HEK293 (cell line): ENCODE data around the gene ARL11.

Experiments
- FEZF1 ChIP-seq: fragments of 450-650 bp; formaldehyde crosslinking; IDR thresholded peaks from 2 replicates; pipeline ENCODE4 v1.5.1; 2016; ENCODE audit warnings: missing biosample characterization, missing genetic modification characterization
- GFI1B ChIP-seq: fragments of 450-650 bp; formaldehyde crosslinking; IDR thresholded peaks from 2 replicates; pipeline ENCODE4 v1.5.1; 2016; ENCODE audit warnings: missing biosample characterization, missing genetic modification characterization
- GLI2 ChIP-seq: fragments of 450-650 bp; formaldehyde crosslinking; IDR thresholded peaks from 2 replicates; pipeline ENCODE4; 2017; ENCODE audit warnings: missing biosample characterization, missing genetic modification characterization, low read depth, borderline replicate concordance
- KLF9 ChIP-seq: fragments of 450-650 bp; formaldehyde crosslinking; IDR thresholded peaks from 2 replicates; pipeline ENCODE4 v1.5.1; 2016; ENCODE audit warnings: missing biosample characterization, missing genetic modification characterization, low read depth
- SP7 ChIP-seq: fragments of 450-650 bp; formaldehyde crosslinking; IDR thresholded peaks from 2 replicates; pipeline ENCODE4 v1.5.1; 2016; ENCODE audit warnings: missing biosample characterization, missing genetic modification characterization
- TRIM28 ChIP-seq: IDR thresholded peaks from 2 replicates; pipeline ENCODE4 v1.6.1; 2011; ENCODE audit warnings: low read length, control low read depth, borderline replicate concordance
- ZBTB17 ChIP-seq: fragments of 450-650 bp; formaldehyde crosslinking; IDR thresholded peaks from 2 replicates; pipeline ENCODE4 v1.5.1; 2016; ENCODE audit warnings: missing biosample characterization, missing genetic modification characterization
- ZEB2 ChIP-seq: fragments of 450-650 bp; formaldehyde crosslinking; IDR thresholded peaks from 2 replicates; pipeline ENCODE4 v1.5.1; 2016; ENCODE audit warnings: missing biosample characterization, missing genetic modification characterization
- ZFP37 ChIP-seq: fragments of 450-650 bp; formaldehyde crosslinking; IDR thresholded peaks from 2 replicates; pipeline ENCODE4 v1.5.1; 2016; ENCODE audit warnings: missing biosample characterization, missing genetic modification characterization
- ZNF146 ChIP-seq: fragments of 450-650 bp; formaldehyde crosslinking; IDR thresholded peaks from 2 replicates; pipeline ENCODE4 v1.5.1; 2016; ENCODE audit warnings: missing biosample characterization, missing genetic modification characterization
- ZNF175 ChIP-seq: fragments of 450-650 bp; formaldehyde crosslinking; IDR thresholded peaks from 2 replicates; pipeline ENCODE4 v1.5.1; 2016; ENCODE audit warnings: missing biosample characterization, missing genetic modification characterization
- ZNF19 ChIP-seq: fragments of 450-650 bp; formaldehyde crosslinking; IDR thresholded peaks from 2 replicates; pipeline ENCODE4; 2016; ENCODE audit warnings: missing biosample characterization, missing genetic modification characterization, low read depth
- ZNF292 ChIP-seq: fragments of 450-650 bp; formaldehyde crosslinking; IDR thresholded peaks from 2 replicates; pipeline ENCODE4 v1.5.1; 2016; ENCODE audit warnings: low read depth, missing biosample characterization, missing genetic modification characterization, borderline replicate concordance
- ZNF335 ChIP-seq: fragments of 450-650 bp; formaldehyde crosslinking; conservative IDR thresholded peaks from 2 replicates; pipeline ENCODE4 v1.5.1; 2016; ENCODE audit warnings: missing biosample characterization, missing genetic modification characterization
- ZNF354C ChIP-seq: fragments of 450-650 bp; formaldehyde crosslinking; IDR thresholded peaks from 2 replicates; pipeline ENCODE4 v1.5.1; 2016; ENCODE audit warnings: missing biosample characterization, missing genetic modification characterization, low read depth, borderline replicate concordance
- ZNF416 ChIP-seq: fragments of 450-650 bp; formaldehyde crosslinking; IDR thresholded peaks from 2 replicates; pipeline ENCODE4 v1.5.1; 2016; ENCODE audit warnings: missing biosample characterization, missing genetic modification characterization
- ZNF423 ChIP-seq: fragments of 450-650 bp; formaldehyde crosslinking; IDR thresholded peaks from 2 replicates; pipeline ENCODE4 v1.5.1; 2016; ENCODE audit warnings: missing biosample characterization, missing genetic modification characterization
- ZNF473 ChIP-seq: fragments of 450-650 bp; formaldehyde crosslinking; IDR thresholded peaks from 2 replicates; pipeline ENCODE4 v1.5.1; 2017; ENCODE audit warnings: missing biosample characterization, missing genetic modification characterization
- ZNF560 ChIP-seq: fragments of 450-650 bp; formaldehyde crosslinking; IDR thresholded peaks from 2 replicates; pipeline ENCODE4 v1.5.1; 2017; ENCODE audit warnings: missing biosample characterization, missing genetic modification characterization, borderline replicate concordance
- ZNF571 ChIP-seq: fragments of 450-650 bp; formaldehyde crosslinking; IDR thresholded peaks from 2 replicates; pipeline ENCODE4 v1.5.0; 2017; ENCODE audit warnings: missing biosample characterization, missing genetic modification characterization
- ZNF621 ChIP-seq: fragments of 450-650 bp; formaldehyde crosslinking; IDR thresholded peaks from 2 replicates; pipeline ENCODE4 v1.5.1; 2017; ENCODE audit warnings: missing biosample characterization, missing genetic modification characterization
- TF ChIP-seq, protein P1 (sequence below): fragments of 450-650 bp; formaldehyde crosslinking; IDR thresholded peaks from 2 replicates; pipeline ENCODE4 v1.5.1; 2016; ENCODE audit warnings: missing biosample characterization, missing genetic modification characterization, borderline replicate concordance
- TF ChIP-seq, protein P2 (sequence below): fragments of 450-650 bp; formaldehyde crosslinking; IDR thresholded peaks from 2 replicates; pipeline ENCODE4 v1.5.1; 2016; ENCODE audit warnings: missing biosample characterization, missing genetic modification characterization
- TF ChIP-seq, protein P3 (sequence below): fragments of 450-650 bp; formaldehyde crosslinking; IDR thresholded peaks from 2 replicates; pipeline ENCODE4; 2016; ENCODE audit warnings: missing biosample characterization, missing genetic modification characterization
- TF ChIP-seq, protein P4 (sequence below): fragments of 450-650 bp; formaldehyde crosslinking; conservative IDR thresholded peaks from 2 replicates; pipeline ENCODE4 v1.5.1; 2016; ENCODE audit warnings: low read depth, missing biosample characterization, missing genetic modification characterization

ARL11 gene

DNA sequence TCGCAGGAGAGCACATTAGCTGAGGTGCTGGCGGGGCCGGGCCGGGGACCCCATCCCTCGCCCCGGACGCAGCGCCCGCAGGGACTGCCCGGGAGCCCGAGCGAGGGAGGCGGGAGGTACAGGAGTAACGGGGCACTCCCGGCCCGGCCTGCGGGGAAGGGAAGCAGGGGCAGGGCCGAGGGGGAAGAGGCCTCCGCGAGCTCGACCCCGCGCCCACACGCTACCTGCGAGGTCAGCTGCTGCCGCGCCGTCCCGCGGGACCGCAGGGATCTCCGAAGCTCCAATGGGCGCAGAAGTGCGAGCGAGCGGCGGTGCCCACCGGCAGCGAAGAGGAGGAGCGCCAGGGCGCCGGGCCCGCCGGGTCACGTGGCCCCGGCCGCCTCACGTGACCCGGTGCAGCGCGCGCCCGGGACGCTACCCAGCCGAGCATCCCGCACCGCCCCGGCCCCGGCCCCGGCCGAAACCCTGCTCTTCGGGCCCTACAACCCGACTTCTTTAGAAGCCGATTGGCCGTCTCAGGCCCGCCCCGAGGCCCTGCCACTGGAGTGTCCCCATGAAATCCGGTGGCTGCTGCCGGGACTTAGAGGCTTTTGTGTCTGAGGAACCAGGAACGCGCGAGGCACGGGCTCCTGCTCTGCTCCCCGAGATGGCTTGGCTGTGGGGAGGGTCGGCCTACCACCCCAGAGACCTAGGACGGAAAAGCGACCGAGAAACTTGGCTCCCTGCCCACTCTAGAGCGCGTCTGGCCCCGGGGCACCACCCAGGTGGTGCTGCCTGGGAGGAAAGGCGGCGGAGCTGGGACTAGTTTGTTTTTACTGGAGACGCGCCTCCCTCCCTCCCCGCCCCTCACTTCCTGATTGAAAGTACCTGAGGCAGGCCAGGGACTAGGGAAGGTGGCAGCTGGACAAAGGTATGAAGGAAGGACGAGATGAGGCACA lies 42.8 kb upstream of the ARL11 start, which contains the start of gene RCBTB1 (continued):
- TF ChIP-seq, protein P1, sequence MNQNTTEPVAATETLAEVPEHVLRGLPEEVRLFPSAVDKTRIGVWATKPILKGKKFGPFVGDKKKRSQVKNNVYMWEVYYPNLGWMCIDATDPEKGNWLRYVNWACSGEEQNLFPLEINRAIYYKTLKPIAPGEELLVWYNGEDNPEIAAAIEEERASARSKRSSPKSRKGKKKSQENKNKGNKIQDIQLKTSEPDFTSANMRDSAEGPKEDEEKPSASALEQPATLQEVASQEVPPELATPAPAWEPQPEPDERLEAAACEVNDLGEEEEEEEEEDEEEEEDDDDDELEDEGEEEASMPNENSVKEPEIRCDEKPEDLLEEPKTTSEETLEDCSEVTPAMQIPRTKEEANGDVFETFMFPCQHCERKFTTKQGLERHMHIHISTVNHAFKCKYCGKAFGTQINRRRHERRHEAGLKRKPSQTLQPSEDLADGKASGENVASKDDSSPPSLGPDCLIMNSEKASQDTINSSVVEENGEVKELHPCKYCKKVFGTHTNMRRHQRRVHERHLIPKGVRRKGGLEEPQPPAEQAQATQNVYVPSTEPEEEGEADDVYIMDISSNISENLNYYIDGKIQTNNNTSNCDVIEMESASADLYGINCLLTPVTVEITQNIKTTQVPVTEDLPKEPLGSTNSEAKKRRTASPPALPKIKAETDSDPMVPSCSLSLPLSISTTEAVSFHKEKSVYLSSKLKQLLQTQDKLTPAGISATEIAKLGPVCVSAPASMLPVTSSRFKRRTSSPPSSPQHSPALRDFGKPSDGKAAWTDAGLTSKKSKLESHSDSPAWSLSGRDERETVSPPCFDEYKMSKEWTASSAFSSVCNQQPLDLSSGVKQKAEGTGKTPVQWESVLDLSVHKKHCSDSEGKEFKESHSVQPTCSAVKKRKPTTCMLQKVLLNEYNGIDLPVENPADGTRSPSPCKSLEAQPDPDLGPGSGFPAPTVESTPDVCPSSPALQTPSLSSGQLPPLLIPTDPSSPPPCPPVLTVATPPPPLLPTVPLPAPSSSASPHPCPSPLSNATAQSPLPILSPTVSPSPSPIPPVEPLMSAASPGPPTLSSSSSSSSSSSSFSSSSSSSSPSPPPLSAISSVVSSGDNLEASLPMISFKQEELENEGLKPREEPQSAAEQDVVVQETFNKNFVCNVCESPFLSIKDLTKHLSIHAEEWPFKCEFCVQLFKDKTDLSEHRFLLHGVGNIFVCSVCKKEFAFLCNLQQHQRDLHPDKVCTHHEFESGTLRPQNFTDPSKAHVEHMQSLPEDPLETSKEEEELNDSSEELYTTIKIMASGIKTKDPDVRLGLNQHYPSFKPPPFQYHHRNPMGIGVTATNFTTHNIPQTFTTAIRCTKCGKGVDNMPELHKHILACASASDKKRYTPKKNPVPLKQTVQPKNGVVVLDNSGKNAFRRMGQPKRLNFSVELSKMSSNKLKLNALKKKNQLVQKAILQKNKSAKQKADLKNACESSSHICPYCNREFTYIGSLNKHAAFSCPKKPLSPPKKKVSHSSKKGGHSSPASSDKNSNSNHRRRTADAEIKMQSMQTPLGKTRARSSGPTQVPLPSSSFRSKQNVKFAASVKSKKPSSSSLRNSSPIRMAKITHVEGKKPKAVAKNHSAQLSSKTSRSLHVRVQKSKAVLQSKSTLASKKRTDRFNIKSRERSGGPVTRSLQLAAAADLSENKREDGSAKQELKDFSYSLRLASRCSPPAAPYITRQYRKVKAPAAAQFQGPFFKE (tag by site-specific recombination): no peak
- TF ChIP-seq ZNF416 (no peak), ZNF560 (no peak), TRIM28 (no peak), FEZF1 (peak; percentile 24; the same call in 1 of the 2 replicates), SP7 (tag by site-specific recombination) (peak; percentile 40), ZEB2 (no peak), ZFP37 (tag by site-specific recombination) (no peak), ZNF146 (tag by site-specific recombination) (no peak), ZNF19 (tag by site-specific recombination) (no peak), ZNF473 (no peak), ZBTB17 (tag by site-specific recombination) (no peak; the same call in 1 of the 2 replicates), ZNF423 (tag by site-specific recombination) (peak; percentile 90), ZNF335 (tag by site-specific recombination) (peak; percentile 80), ZNF175 (no peak), GFI1B (no peak), GLI2 (tag by site-specific recombination) (no peak), KLF9 (0 out of 2 replicates have a peak, but pooled peaks have one; percentile 23), ZNF571 (tag by site-specific recombination) (no peak), ZNF354C (tag by site-specific recombination) (no peak), ZNF621 (tag by site-specific recombination) (no peak), ZNF292 (tag by site-specific recombination) (no peak)
- TF ChIP-seq, protein P2, sequence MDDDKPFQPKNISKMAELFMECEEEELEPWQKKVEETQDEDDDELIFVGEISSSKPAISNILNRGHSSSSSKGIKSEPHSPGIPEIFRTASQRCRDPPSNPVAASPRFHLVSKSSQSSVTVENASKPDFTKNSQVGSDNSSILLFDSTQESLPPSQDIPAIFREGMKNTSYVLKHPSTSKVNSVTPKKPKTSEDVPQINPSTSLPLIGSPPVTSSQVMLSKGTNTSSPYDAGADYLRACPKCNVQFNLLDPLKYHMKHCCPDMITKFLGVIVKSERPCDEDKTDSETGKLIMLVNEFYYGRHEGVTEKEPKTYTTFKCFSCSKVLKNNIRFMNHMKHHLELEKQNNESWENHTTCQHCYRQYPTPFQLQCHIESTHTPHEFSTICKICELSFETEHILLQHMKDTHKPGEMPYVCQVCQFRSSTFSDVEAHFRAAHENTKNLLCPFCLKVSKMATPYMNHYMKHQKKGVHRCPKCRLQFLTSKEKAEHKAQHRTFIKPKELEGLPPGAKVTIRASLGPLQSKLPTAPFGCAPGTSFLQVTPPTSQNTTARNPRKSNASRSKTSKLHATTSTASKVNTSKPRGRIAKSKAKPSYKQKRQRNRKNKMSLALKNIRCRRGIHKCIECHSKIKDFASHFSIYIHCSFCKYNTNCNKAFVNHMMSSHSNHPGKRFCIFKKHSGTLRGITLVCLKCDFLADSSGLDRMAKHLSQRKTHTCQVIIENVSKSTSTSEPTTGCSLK (tag by site-specific recombination): no peak
- TF ChIP-seq, protein P3, sequence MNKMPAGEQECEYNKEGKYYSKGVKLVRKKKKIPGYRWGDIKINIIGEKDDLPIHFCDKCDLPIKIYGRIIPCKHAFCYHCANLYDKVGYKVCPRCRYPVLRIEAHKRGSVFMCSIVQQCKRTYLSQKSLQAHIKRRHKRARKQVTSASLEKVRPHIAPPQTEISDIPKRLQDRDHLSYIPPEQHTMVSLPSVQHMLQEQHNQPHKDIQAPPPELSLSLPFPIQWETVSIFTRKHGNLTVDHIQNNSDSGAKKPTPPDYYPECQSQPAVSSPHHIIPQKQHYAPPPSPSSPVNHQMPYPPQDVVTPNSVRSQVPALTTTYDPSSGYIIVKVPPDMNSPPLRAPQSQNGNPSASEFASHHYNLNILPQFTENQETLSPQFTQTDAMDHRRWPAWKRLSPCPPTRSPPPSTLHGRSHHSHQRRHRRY (tag by site-specific recombination): no peak
- TF ChIP-seq, protein P4, sequence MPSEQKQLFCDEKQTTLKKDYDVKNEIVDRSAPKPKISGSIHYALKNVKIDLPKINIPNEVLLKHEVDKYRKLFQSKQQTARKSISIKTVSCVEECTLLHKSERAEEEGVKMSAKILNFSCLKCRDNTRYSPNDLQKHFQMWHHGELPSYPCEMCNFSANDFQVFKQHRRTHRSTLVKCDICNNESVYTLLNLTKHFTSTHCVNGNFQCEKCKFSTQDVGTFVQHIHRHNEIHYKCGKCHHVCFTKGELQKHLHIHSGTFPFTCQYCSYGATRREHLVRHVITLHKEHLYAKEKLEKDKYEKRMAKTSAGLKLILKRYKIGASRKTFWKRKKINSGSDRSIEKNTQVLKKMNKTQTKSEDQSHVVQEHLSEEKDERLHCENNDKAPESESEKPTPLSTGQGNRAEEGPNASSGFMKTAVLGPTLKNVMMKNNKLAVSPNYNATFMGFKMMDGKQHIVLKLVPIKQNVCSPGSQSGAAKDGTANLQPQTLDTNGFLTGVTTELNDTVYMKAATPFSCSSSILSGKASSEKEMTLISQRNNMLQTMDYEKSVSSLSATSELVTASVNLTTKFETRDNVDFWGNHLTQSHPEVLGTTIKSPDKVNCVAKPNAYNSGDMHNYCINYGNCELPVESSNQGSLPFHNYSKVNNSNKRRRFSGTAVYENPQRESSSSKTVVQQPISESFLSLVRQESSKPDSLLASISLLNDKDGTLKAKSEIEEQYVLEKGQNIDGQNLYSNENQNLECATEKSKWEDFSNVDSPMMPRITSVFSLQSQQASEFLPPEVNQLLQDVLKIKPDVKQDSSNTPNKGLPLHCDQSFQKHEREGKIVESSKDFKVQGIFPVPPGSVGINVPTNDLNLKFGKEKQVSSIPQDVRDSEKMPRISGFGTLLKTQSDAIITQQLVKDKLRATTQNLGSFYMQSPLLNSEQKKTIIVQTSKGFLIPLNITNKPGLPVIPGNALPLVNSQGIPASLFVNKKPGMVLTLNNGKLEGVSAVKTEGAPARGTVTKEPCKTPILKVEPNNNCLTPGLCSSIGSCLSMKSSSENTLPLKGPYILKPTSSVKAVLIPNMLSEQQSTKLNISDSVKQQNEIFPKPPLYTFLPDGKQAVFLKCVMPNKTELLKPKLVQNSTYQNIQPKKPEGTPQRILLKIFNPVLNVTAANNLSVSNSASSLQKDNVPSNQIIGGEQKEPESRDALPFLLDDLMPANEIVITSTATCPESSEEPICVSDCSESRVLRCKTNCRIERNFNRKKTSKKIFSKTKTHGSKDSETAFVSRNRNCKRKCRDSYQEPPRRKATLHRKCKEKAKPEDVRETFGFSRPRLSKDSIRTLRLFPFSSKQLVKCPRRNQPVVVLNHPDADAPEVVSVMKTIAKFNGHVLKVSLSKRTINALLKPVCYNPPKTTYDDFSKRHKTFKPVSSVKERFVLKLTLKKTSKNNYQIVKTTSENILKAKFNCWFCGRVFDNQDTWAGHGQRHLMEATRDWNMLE (tag by site-specific recombination): no peak; the same call in 1 of the 2 replicates
